PFSK-1 (cell line): ENCODE results near the gene FTCDNL1.

Source experiments
- FOXP2 ChIP-seq: optimal IDR thresholded peaks from 2 replicates; pipeline ENCODE3; 2011; ENCODE audit warnings: borderline replicate concordance, control low read depth, inconsistent platforms; ENCODE audit not compliant: insufficient read depth; ENCODE audit errors: extremely low read length, extremely low read depth
- POLR2AphosphoS5 ChIP-seq: IDR thresholded peaks from 2 replicates; pipeline ENCODE4 v1.6.1; 2012; ENCODE audit warnings: low read depth, mild to moderate bottlenecking, control low read depth, low read length, moderate library complexity
- REST ChIP-seq, 2 experiments: IDR thresholded peaks; 2 replicates each; pipeline versions ENCODE4 v1.6.1 to v1.8.0; 2011 to 2012; ENCODE audit warnings: low read depth in 2 of 2, low read length in 2 of 2, control low read depth in 1 of 2, inconsistent platforms in 1 of 2, mild to moderate bottlenecking in 1 of 2, moderate library complexity in 1 of 2; ENCODE audit not compliant: insufficient read depth in 1 of 2
- SIN3A ChIP-seq: IDR thresholded peaks from 2 replicates; pipeline ENCODE4 v1.6.1; 2012; ENCODE audit warnings: mild to moderate bottlenecking, low read length, moderate library complexity, borderline replicate concordance; ENCODE audit not compliant: insufficient read depth
- TAF1 ChIP-seq: IDR thresholded peaks from 2 replicates; pipeline ENCODE4 v1.6.1; 2012; ENCODE audit warnings: low read length, control low read depth, borderline replicate concordance; ENCODE audit not compliant: insufficient read depth

The FTCDNL1 gene

GRCh38 chr2:199855812-199856211 lies 4.8 kb upstream of the FTCDNL1 start:
- TF ChIP-seq SIN3A: no peak
- no peak for TF ChIP-seq FOXP2
- no peak for TF ChIP-seq REST (IDR thresholded peaks at IDR 0.05; ENCODE audit: insufficient read depth in 1 of 2, low read depth in 2 of 2, low read length in 2 of 2)
- no peak for TF ChIP-seq POLR2AphosphoS5
- no peak for TF ChIP-seq TAF1

- TF ChIP-seq FOXP2 (no peak), SIN3A (no peak), TAF1 (no peak), REST (IDR thresholded peaks at IDR 0.05; ENCODE audit: insufficient read depth in 1 of 2, low read depth in 2 of 2, low read length in 2 of 2) (no peak), POLR2AphosphoS5 (no peak)
Observed at GRCh38 chr2:199851883-199852282, 891 bp upstream of the FTCDNL1 start.

- TF ChIP-seq TAF1 (no peak), POLR2AphosphoS5 (no peak), SIN3A (no peak), REST (IDR thresholded peaks at IDR 0.05; ENCODE audit: insufficient read depth in 1 of 2, low read depth in 2 of 2, low read length in 2 of 2) (no peak), FOXP2 (no peak)
Observed at GRCh38 chr2:199851501-199851810, 464 bp upstream of the FTCDNL1 start.

- TF ChIP-seq FOXP2 (no peak), SIN3A (no peak), POLR2AphosphoS5 (no peak), REST (IDR thresholded peaks at IDR 0.05; ENCODE audit: insufficient read depth in 1 of 2, low read depth in 2 of 2, low read length in 2 of 2) (no peak), TAF1 (no peak)
Observed at GRCh38 chr2:199850218-199850717, 724 bp downstream of the FTCDNL1 start.

DNA sequence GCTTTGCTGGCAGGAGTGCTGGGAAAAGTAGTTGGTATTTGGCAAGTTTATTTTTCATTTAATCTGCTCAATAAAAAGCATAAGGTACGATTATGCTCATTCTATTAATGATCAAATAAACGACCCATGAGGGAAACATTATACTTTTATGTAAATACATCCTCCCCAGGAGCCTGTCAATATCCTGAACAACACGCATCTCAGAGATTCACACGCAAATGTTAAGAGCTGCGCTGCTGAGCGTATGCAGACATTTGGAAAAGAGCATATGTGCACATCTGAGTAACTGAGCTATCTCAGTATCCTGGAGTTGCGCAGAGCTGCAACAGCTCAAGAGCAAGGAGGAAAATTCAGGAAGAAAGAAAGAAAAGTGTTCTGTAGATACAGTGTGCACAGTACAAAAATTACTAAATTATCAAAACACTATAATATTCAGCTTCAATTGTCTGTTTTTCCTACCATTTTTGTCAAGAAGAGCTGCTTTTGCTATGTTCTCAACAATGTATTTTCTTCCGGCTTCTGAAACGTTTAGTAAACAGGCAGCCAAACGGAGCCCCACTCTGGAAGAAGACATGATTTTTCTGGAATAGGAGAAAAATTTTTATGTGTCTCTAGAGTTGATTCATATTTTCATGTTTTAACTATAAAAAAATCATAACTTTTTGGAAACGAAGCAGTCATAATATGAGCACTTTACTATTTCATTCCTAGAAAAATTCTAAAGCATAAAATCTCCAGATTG lies 2.4 kb downstream of the FTCDNL1 start:
- TF ChIP-seq SIN3A: no peak
- no peak for TF ChIP-seq REST (IDR thresholded peaks at IDR 0.05; ENCODE audit: insufficient read depth in 1 of 2, low read depth in 2 of 2, low read length in 2 of 2)
- no peak for TF ChIP-seq TAF1
- no peak for TF ChIP-seq FOXP2
- no peak for TF ChIP-seq POLR2AphosphoS5
